MCF 10A (cell line): Measurements from ENCODE around the gene SLIT3. TPM values are rescaled to one million over a fixed set of nuclear protein-coding genes. Genes with fewer than 3 reads are reported as not detected.

ENCODE experiments used
- BruUV-seq: library from RNA; stranded (reverse); fragments of 400-500 nt; replicated peaks from 2 replicates; lab custom pipeline; 2021; lab: Mats Ljungman, UMichigan
- CTCF ChIA-PET: fragments of 300-600 bp; sonication (Branson Sonifier 250); formaldehyde crosslinking; extraction: SDS; loops from one replicate; lab custom pipeline; 2021; ENCODE audit warnings: antibody characterized with exemption, inconsistent platforms; lab: Yijun Ruan, JAX
- POLR2A ChIA-PET: fragments of 300-600, 350-650 bp; sonication (Branson Sonifier 250); formaldehyde crosslinking; extraction: SDS; loops from one replicate; lab custom pipeline; 2020; ENCODE audit warnings: antibody characterized with exemption, inconsistent platforms; lab: Yijun Ruan, JAX
- DNase-seq: peaks from one replicate; pipeline ENCODE4 v3.0.0-alpha.2; 2018; ENCODE audit not compliant: unreplicated experiment
- H3K27ac Mint-ChIP-seq: one replicate; pipeline ENCODE4 v1.8.0; 2022; ENCODE audit warnings: mild to moderate bottlenecking, low read depth, mixed read lengths; ENCODE audit not compliant: unreplicated experiment
- H3K27me3 Mint-ChIP-seq: one replicate; pipeline ENCODE4 v1.8.0; 2022; ENCODE audit warnings: mixed read lengths; ENCODE audit not compliant: insufficient read depth, unreplicated experiment
- H3K36me3 Mint-ChIP-seq: one replicate; pipeline ENCODE4 v1.8.0; 2022; ENCODE audit warnings: mild to moderate bottlenecking, moderate library complexity, mixed read lengths; ENCODE audit not compliant: insufficient read depth, unreplicated experiment
- H3K4me1 Mint-ChIP-seq: one replicate; pipeline ENCODE4 v1.8.0; 2022; ENCODE audit warnings: mixed read lengths; ENCODE audit not compliant: insufficient read depth, unreplicated experiment
- H3K4me3 Mint-ChIP-seq: one replicate; pipeline ENCODE4 v1.8.0; 2022; ENCODE audit warnings: mild to moderate bottlenecking, moderate library complexity, mixed read lengths; ENCODE audit not compliant: unreplicated experiment
- H3K9me3 Mint-ChIP-seq: one replicate; pipeline ENCODE4 v1.8.0; 2022; ENCODE audit warnings: mixed read lengths; ENCODE audit not compliant: unreplicated experiment
- CTCF ChIP-seq: fragments of 200-600 bp; IDR thresholded peaks from one replicate; pipeline ENCODE4 v1.8.0; 2022; ENCODE audit warnings: antibody characterized with exemption, mild to moderate bottlenecking; ENCODE audit not compliant: unreplicated experiment
- intact Hi-C: fragments of 100-400 bp; cut with micrococcal nuclease; formaldehyde crosslinking; loops from 2 replicates; pipeline ENCODE4 v1.14.1; 2022
- total RNA-seq: library from RNA; stranded (reverse); gene quantifications from 2 replicates; pipeline ENCODE4 v1.2.3, GENCODE V29; 2022

Gene SLIT3
- total RNA-seq, 1 experiment from 2014 or later, result 0.89 TPM

- Mint-ChIP-seq H3K4me1 (peaks cover 12% of the 10 kb centered on the region), H3K9me3 (no peaks in the 10 kb centered on the region), H3K27me3 (no peaks in the 10 kb centered on the region), H3K27ac (no peak overlapping the region), H3K36me3 (no peaks in the 10 kb centered on the region), H3K4me3 (no peak overlapping the region)
- no peak for TF ChIP-seq CTCF
- POLR2A ChIA-PET, result interaction anchor here (0.7 to 1.8 kb wide), 5 partner anchors 13 to 62 kb away, joined by 3 to 9 read pairs (median 3); no protein-coding TSS in a partner anchor
- DNase-seq, result no peak
- intact Hi-C loops, result no loop called here
- CTCF ChIA-PET, result interaction anchor here (0.6 to 1.5 kb wide), 3 partner anchors 10 to 682 kb away, joined by 3 to 6 read pairs (median 5); no protein-coding TSS in a partner anchor
- no TSS peak for BruUV-seq
These were observed 680.1 kb downstream of the SLIT3 start for GRCh38 chr5:168620807-168621206.

GRCh38 chr5:168614661-168615060 is 686.3 kb downstream of the SLIT3 start:
- POLR2A ChIA-PET, result no interaction called here

GRCh38 chr5:168613996-168614395 is 686.9 kb downstream of the SLIT3 start:
- BruUV-seq, result no TSS peak
- peaks cover 7% of the 10 kb centered on the region for H3K4me1 Mint-ChIP-seq
- H3K4me3 Mint-ChIP-seq, result no peak overlapping the region
- CTCF ChIA-PET, result interaction anchor here (0.6 kb wide), 1 partner anchor 95 kb away, joined by 3 read pairs; no protein-coding TSS in a partner anchor
- no peak for TF ChIP-seq CTCF
- no peaks in the 10 kb centered on the region for H3K9me3 Mint-ChIP-seq
- H3K36me3 Mint-ChIP-seq, result no peaks in the 10 kb centered on the region
- H3K27me3 Mint-ChIP-seq, result no peaks in the 10 kb centered on the region
- no peak overlapping the region for H3K27ac Mint-ChIP-seq
- POLR2A ChIA-PET, result no interaction called here
- intact Hi-C loops, result no loop called here
- DNase-seq, result no peak

More at GRCh38 chr5:168614661-168615060, 686.3 kb downstream of the SLIT3 start:
- CTCF ChIA-PET, result interaction anchor here (0.5 to 0.8 kb wide), 2 partner anchors 11 to 36 kb away, joined by 3 to 4 read pairs; no protein-coding TSS in a partner anchor
- H3K9me3 Mint-ChIP-seq, result no peaks in the 10 kb centered on the region
- no peaks in the 10 kb centered on the region for H3K27me3 Mint-ChIP-seq
- DNase-seq, result no peak
- no peaks in the 10 kb centered on the region for H3K36me3 Mint-ChIP-seq
- intact Hi-C loops, result no loop called here
- BruUV-seq, result no TSS peak
- H3K4me1 Mint-ChIP-seq, result peaks cover 7% of the 10 kb centered on the region
- TF ChIP-seq CTCF, result no peak
- H3K27ac Mint-ChIP-seq, result no peak overlapping the region
- H3K4me3 Mint-ChIP-seq, result no peak overlapping the region

GRCh38 chr5:168613396-168613795 is 687.5 kb downstream of the SLIT3 start:
- DNase-seq, result no peak
- H3K4me3 Mint-ChIP-seq, result no peak overlapping the region
- no peak overlapping the region for H3K27ac Mint-ChIP-seq
- no peak for TF ChIP-seq CTCF
- no peaks in the 10 kb centered on the region for H3K36me3 Mint-ChIP-seq
- intact Hi-C loops, result no loop called here
- H3K9me3 Mint-ChIP-seq, result no peaks in the 10 kb centered on the region
- ChIA-PET CTCF (interaction anchor here (0.6 kb wide), 1 partner anchor 96 kb away, joined by 3 read pairs; no protein-coding TSS in a partner anchor), POLR2A (interaction anchor here (1.3 to 3.7 kb wide), 2 partner anchors 33 to 43 kb away, joined by 4 to 19 read pairs; no protein-coding TSS in a partner anchor)
- H3K4me1 Mint-ChIP-seq, result peaks cover 7% of the 10 kb centered on the region
- BruUV-seq, result no TSS peak
- no peaks in the 10 kb centered on the region for H3K27me3 Mint-ChIP-seq
